Measurements from ENCODE around the gene PPP4R4. TPM values are rescaled to one million over a fixed set of nuclear protein-coding genes. Genes with fewer than 3 reads are reported as not detected.
"Not testable (repeated sequence)": the region's sequence is repeated elsewhere in the genome, so short reads cannot be mapped to it uniquely, and the experiment has no call there.

PPP4R4 gene
- total and polyA plus RNA-seq, 7 experiments from 2014 or later = 0.06 to 2.4 (median 1.7) TPM

GRCh38 chr14:94218198-94218886 lies 44.2 kb downstream of the PPP4R4 start:
- H3K4me1 ChIP-seq (ENCODE audit: control insufficient read depth in 2 of 2, insufficient read depth in 2 of 2, low read length in 2 of 2); ATAC-seq; H3K4me3 ChIP-seq (ENCODE audit: low read length); POLR2A ChIA-PET; DNase-seq; H3K36me3 ChIP-seq (ENCODE audit: control insufficient read depth in 2 of 3, insufficient read depth in 3 of 3, low read length in 3 of 3); H3K4me1 Mint-ChIP-seq; H3K9me3 ChIP-seq (ENCODE audit: control insufficient read depth in 2 of 3, low read length in 3 of 3); H3K27me3 ChIP-seq (ENCODE audit: control insufficient read depth in 2 of 2, insufficient read depth in 2 of 2, low read length in 2 of 2); CTCF ChIA-PET; intact Hi-C loops (cut with micrococcal nuclease); H3K27ac Mint-ChIP-seq; H3K27ac ChIP-seq (ENCODE audit: low read depth, low read length): not testable (repeated sequence)
- Mint-ChIP-seq H3K27me3 (peaks cover 0 to 46% (median 11%) of the 10 kb centered on the region in 5 donors), H3K9me3 (peaks cover 3 to 35% (median 15%) of the 10 kb centered on the region in 11 donors), H3K36me3 (peaks cover 0 to 12% (median 3%) of the 10 kb centered on the region in 5 donors), H3K4me3 (peak overlapping the region in 4 of 10 donors; percentile 3 to 65 (median 28))

DNA sequence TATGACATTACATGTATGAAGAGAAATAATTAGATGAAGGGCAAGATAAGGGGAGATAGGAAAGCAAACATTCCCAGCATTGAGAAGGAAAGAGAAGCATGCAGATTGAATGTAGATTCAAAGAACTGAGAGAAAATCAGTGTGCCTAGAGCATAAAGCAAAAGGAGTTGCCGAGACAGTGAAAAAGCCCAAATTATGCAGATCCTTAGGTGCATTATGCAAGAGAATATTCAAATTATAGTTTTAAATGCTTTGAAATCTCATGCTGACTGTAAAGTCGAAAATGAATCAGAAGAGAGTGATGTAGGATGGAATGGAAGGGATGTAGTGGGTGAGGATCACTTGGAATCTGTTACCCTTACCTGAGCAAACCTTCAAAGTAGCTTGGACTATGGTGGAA lies 49.9 kb downstream of the PPP4R4 start:
- Mint-ChIP-seq H3K4me3 (no peak overlapping the region), H3K9me3 (peaks cover 0 to 27% (median 9%) of the 10 kb centered on the region in 11 donors), H3K4me1 (no peaks in the 10 kb centered on the region), H3K36me3 (peaks cover 0 to 5% (median 0%) of the 10 kb centered on the region in 5 donors), H3K27ac (no peak overlapping the region), H3K27me3 (peaks cover 0 to 15% (median 9%) of the 10 kb centered on the region in 5 donors)
- no peaks in the 10 kb centered on the region for H3K9me3 ChIP-seq (ENCODE audit: control insufficient read depth in 2 of 3, low read length in 3 of 3)
- H3K27ac ChIP-seq (ENCODE audit: low read depth, low read length) = no peak overlapping the region
- H3K4me1 ChIP-seq (ENCODE audit: control insufficient read depth in 2 of 2, insufficient read depth in 2 of 2, low read length in 2 of 2) = no peaks in the 10 kb centered on the region
- no peaks in the 10 kb centered on the region for H3K36me3 ChIP-seq (ENCODE audit: control insufficient read depth in 2 of 3, insufficient read depth in 3 of 3, low read length in 3 of 3)
- H3K27me3 ChIP-seq (ENCODE audit: control insufficient read depth in 2 of 2, insufficient read depth in 2 of 2, low read length in 2 of 2) = no peaks in the 10 kb centered on the region
- no peak for ATAC-seq
- ChIA-PET POLR2A (no interaction called here), CTCF (no interaction called here)
- H3K4me3 ChIP-seq (ENCODE audit: low read length) = no peak overlapping the region
- no peak for DNase-seq
- intact Hi-C loops (cut with micrococcal nuclease) = no loop called here

- Histone ChIP-seq H3K27ac (ENCODE audit: low read depth, low read length) (no peak overlapping the region), H3K27me3 (ENCODE audit: control insufficient read depth in 2 of 2, insufficient read depth in 2 of 2, low read length in 2 of 2) (no peaks in the 10 kb centered on the region), H3K9me3 (ENCODE audit: control insufficient read depth in 2 of 3, low read length in 3 of 3) (no peaks in the 10 kb centered on the region), H3K4me1 (ENCODE audit: control insufficient read depth in 2 of 2, insufficient read depth in 2 of 2, low read length in 2 of 2) (no peaks in the 10 kb centered on the region), H3K4me3 (ENCODE audit: low read length) (no peak overlapping the region), H3K36me3 (ENCODE audit: control insufficient read depth in 2 of 3, insufficient read depth in 3 of 3, low read length in 3 of 3) (no peaks in the 10 kb centered on the region)
- H3K4me3 Mint-ChIP-seq = no peak overlapping the region
- H3K27me3 Mint-ChIP-seq = peaks cover 0 to 17% (median 11%) of the 10 kb centered on the region in 5 donors
- intact Hi-C loops (cut with micrococcal nuclease) = no loop called here
- H3K36me3 Mint-ChIP-seq = peaks cover 0 to 5% (median 0%) of the 10 kb centered on the region in 5 donors
- H3K9me3 Mint-ChIP-seq = peaks cover 0 to 23% (median 9%) of the 10 kb centered on the region in 11 donors
- ChIA-PET POLR2A (no interaction called here), CTCF (no interaction called here)
- DNase-seq = no peak
- H3K4me1 Mint-ChIP-seq = no peaks in the 10 kb centered on the region
- ATAC-seq = no peak
- H3K27ac Mint-ChIP-seq = no peak overlapping the region
Measured at GRCh38 chr14:94225460-94226378, 51.6 kb downstream of the PPP4R4 start.

GRCh38 chr14:94227029-94227428 lies 52.9 kb downstream of the PPP4R4 start:
- intact Hi-C loops (cut with micrococcal nuclease) = no loop called here
- CTCF ChIA-PET = no interaction called here
- DNase-seq = no peak

GRCh38 chr14:94237046-94237445 lies 62.9 kb downstream of the PPP4R4 start:
- Histone ChIP-seq H3K9me3 (ENCODE audit: control insufficient read depth in 2 of 3, low read length in 3 of 3) (no peaks in the 10 kb centered on the region), H3K4me3 (ENCODE audit: low read length) (no peak overlapping the region), H3K27ac (ENCODE audit: low read depth, low read length) (no peak overlapping the region), H3K36me3 (ENCODE audit: control insufficient read depth in 2 of 3, insufficient read depth in 3 of 3, low read length in 3 of 3) (no peaks in the 10 kb centered on the region), H3K27me3 (ENCODE audit: control insufficient read depth in 2 of 2, insufficient read depth in 2 of 2, low read length in 2 of 2) (no peaks in the 10 kb centered on the region), H3K4me1 (ENCODE audit: control insufficient read depth in 2 of 2, insufficient read depth in 2 of 2, low read length in 2 of 2) (no peaks in the 10 kb centered on the region)
- Mint-ChIP-seq H3K27ac (no peak overlapping the region), H3K4me1 (peaks cover 0 to 4% (median 0%) of the 10 kb centered on the region in 7 donors), H3K36me3 (peaks cover 0 to 3% (median 0%) of the 10 kb centered on the region in 5 donors), H3K9me3 (peaks cover 0 to 2% (median 0%) of the 10 kb centered on the region in 11 donors), H3K27me3 (peaks cover 0 to 3% (median 0%) of the 10 kb centered on the region in 5 donors), H3K4me3 (no peak overlapping the region)
- no peak for DNase-seq
- ChIA-PET POLR2A (no interaction called here), CTCF (no interaction called here)
- intact Hi-C loops (cut with micrococcal nuclease) = no loop called here
- ATAC-seq = no peak

More at GRCh38 chr14:94227029-94227428, 52.9 kb downstream of the PPP4R4 start:
- no peak for ATAC-seq
- peaks cover 0 to 5% (median 0%) of the 10 kb centered on the region in 5 donors for H3K36me3 Mint-ChIP-seq
- Histone ChIP-seq H3K4me3 (ENCODE audit: low read length) (no peak overlapping the region), H3K9me3 (ENCODE audit: control insufficient read depth in 2 of 3, low read length in 3 of 3) (no peaks in the 10 kb centered on the region), H3K4me1 (ENCODE audit: control insufficient read depth in 2 of 2, insufficient read depth in 2 of 2, low read length in 2 of 2) (no peaks in the 10 kb centered on the region), H3K36me3 (ENCODE audit: control insufficient read depth in 2 of 3, insufficient read depth in 3 of 3, low read length in 3 of 3) (no peaks in the 10 kb centered on the region), H3K27me3 (ENCODE audit: control insufficient read depth in 2 of 2, insufficient read depth in 2 of 2, low read length in 2 of 2) (no peaks in the 10 kb centered on the region), H3K27ac (ENCODE audit: low read depth, low read length) (no peak overlapping the region)
- peaks cover 0 to 12% (median 9%) of the 10 kb centered on the region in 5 donors for H3K27me3 Mint-ChIP-seq
- no peak overlapping the region for H3K4me3 Mint-ChIP-seq
- H3K4me1 Mint-ChIP-seq = no peaks in the 10 kb centered on the region
- peaks cover 0 to 12% (median 4%) of the 10 kb centered on the region in 11 donors for H3K9me3 Mint-ChIP-seq
- no peak overlapping the region for H3K27ac Mint-ChIP-seq
- POLR2A ChIA-PET = no interaction called here

- H3K4me3 ChIP-seq (ENCODE audit: low read length) = no peak overlapping the region
- Mint-ChIP-seq H3K4me1 (peaks cover 0 to 4% (median 0%) of the 10 kb centered on the region in 7 donors), H3K36me3 (peaks cover 0 to 3% (median 0%) of the 10 kb centered on the region in 5 donors), H3K27me3 (peaks cover 0 to 3% (median 0%) of the 10 kb centered on the region in 5 donors), H3K9me3 (peaks cover 0 to 2% (median 0%) of the 10 kb centered on the region in 11 donors), H3K4me3 (no peak overlapping the region), H3K27ac (no peak overlapping the region)
- ChIA-PET CTCF (no interaction called here), POLR2A (no interaction called here)
- H3K4me1 ChIP-seq (ENCODE audit: control insufficient read depth in 2 of 2, insufficient read depth in 2 of 2, low read length in 2 of 2) = no peaks in the 10 kb centered on the region
- DNase-seq = no peak
- no peaks in the 10 kb centered on the region for H3K36me3 ChIP-seq (ENCODE audit: control insufficient read depth in 2 of 3, insufficient read depth in 3 of 3, low read length in 3 of 3)
- no peak for ATAC-seq
- H3K9me3 ChIP-seq (ENCODE audit: control insufficient read depth in 2 of 3, low read length in 3 of 3) = no peaks in the 10 kb centered on the region
- H3K27ac ChIP-seq (ENCODE audit: low read depth, low read length) = no peak overlapping the region
- H3K27me3 ChIP-seq (ENCODE audit: control insufficient read depth in 2 of 2, insufficient read depth in 2 of 2, low read length in 2 of 2) = no peaks in the 10 kb centered on the region
- intact Hi-C loops (cut with micrococcal nuclease) = no loop called here
Measured at GRCh38 chr14:94237983-94238382, 63.9 kb downstream of the PPP4R4 start.
